SU-DHL-6 (cell line): ENCODE results near the gene CETP.

Experiments
- EZH2phosphoT487 ChIP-seq: fragments of 200-600 bp; sonication (generic), shearing (Covaris generic); conservative IDR thresholded peaks from 2 replicates; pipeline ENCODE4 v1.6.1; 2018; ENCODE audit warnings: mild to moderate bottlenecking, antibody characterized with exemption, low read length, moderate library complexity, mixed read lengths
- TF ChIP-seq, protein P1 (sequence below): fragments of 200-600 bp; sonication (generic); IDR thresholded peaks from one replicate; pipeline ENCODE4 v1.5.1; 2017; ENCODE audit warnings: antibody characterized with exemption, mild to moderate bottlenecking, low read length, moderate library complexity; ENCODE audit not compliant: insufficient read depth, poor library complexity, severe bottlenecking

DNA sequence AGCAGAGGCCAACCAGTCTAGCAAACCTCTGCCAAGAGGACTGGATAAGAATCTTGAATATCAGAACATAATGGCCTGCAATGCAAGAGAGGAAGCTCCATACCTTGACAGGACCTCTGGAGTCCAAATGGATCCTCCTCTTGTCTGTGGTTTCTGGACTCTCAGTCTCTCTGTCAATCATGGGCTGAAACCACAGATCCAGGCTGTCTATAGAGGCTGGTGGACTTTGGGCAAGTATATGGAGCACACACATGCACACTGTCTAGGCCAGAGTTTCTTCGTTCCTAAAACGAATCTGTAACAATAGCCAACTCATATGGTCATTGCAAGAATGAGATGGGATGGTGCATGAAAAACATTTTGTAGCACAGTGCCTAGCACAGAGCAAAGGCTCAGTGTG, 65.3 kb downstream of the CETP start:
- TF ChIP-seq, protein P1, sequence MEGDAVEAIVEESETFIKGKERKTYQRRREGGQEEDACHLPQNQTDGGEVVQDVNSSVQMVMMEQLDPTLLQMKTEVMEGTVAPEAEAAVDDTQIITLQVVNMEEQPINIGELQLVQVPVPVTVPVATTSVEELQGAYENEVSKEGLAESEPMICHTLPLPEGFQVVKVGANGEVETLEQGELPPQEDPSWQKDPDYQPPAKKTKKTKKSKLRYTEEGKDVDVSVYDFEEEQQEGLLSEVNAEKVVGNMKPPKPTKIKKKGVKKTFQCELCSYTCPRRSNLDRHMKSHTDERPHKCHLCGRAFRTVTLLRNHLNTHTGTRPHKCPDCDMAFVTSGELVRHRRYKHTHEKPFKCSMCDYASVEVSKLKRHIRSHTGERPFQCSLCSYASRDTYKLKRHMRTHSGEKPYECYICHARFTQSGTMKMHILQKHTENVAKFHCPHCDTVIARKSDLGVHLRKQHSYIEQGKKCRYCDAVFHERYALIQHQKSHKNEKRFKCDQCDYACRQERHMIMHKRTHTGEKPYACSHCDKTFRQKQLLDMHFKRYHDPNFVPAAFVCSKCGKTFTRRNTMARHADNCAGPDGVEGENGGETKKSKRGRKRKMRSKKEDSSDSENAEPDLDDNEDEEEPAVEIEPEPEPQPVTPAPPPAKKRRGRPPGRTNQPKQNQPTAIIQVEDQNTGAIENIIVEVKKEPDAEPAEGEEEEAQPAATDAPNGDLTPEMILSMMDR, result no peak
- no peak for TF ChIP-seq EZH2phosphoT487
